ENCODE measurements around the gene ARHGAP18.

The ARHGAP18 gene

GRCh38 chr6:129651291-129651691 lies 58.7 kb downstream of the ARHGAP18 start:
- no peak for TF ChIP-seq CTCF (IDR thresholded peaks at IDR 0.05; ENCODE audit: extremely low read depth, missing control alignments)

GRCh38 chr6:129648819-129649491 lies 61.0 kb downstream of the ARHGAP18 start:
- TF ChIP-seq CTCF (IDR thresholded peaks at IDR 0.05; ENCODE audit: extremely low read depth, missing control alignments): no peak
- DNase-seq (ENCODE audit: low spot score): no peak

More at GRCh38 chr6:129651291-129651691, 58.7 kb downstream of the ARHGAP18 start:
- DNase-seq (ENCODE audit: low spot score): no peak

- TF ChIP-seq CTCF (IDR thresholded peaks at IDR 0.05; ENCODE audit: extremely low read depth, missing control alignments): no peak
- no peak for DNase-seq (ENCODE audit: low spot score)
Observed at GRCh38 chr6:129647044-129647443, 62.9 kb downstream of the ARHGAP18 start.

- DNase-seq (ENCODE audit: low spot score): no peak
- TF ChIP-seq CTCF (IDR thresholded peaks at IDR 0.05; ENCODE audit: extremely low read depth, missing control alignments): no peak
Observed at GRCh38 chr6:129646642-129647041, 63.3 kb downstream of the ARHGAP18 start.

- DNase-seq (ENCODE audit: low spot score): no peak
- TF ChIP-seq CTCF (IDR thresholded peaks at IDR 0.05; ENCODE audit: extremely low read depth, missing control alignments): no peak
Observed at GRCh38 chr6:129645830-129646579, 64.0 kb downstream of the ARHGAP18 start.

- DNase-seq (ENCODE audit: low spot score): no peak
- TF ChIP-seq CTCF (IDR thresholded peaks at IDR 0.05; ENCODE audit: extremely low read depth, missing control alignments): no peak
Observed at GRCh38 chr6:129645106-129645829, 64.7 kb downstream of the ARHGAP18 start.

GRCh38 chr6:129644567-129645015 lies 65.4 kb downstream of the ARHGAP18 start:
- no peak for TF ChIP-seq CTCF (IDR thresholded peaks at IDR 0.05; ENCODE audit: extremely low read depth, missing control alignments)
- DNase-seq (ENCODE audit: low spot score): no peak
